NCI-H2029 (cell line): ENCODE results near the gene STXBP2.

Experiments
- DNase-seq: peaks from one replicate; lab custom pipeline; 2025; lab: John Stamatoyannopoulos, UW

Gene STXBP2

GRCh38 chr19:7650148-7650547 is 13.2 kb downstream of the STXBP2 start:
- DNase-seq = no peak

GRCh38 chr19:7652061-7652641 is 15.2 kb downstream of the STXBP2 start:
- peak; percentile 92 for DNase-seq

- DNase-seq = no peak
Measured at GRCh38 chr19:7654401-7654800, 17.5 kb downstream of the STXBP2 start.

- DNase-seq = no peak
Measured at GRCh38 chr19:7655581-7655980, 18.7 kb downstream of the STXBP2 start.

GRCh38 chr19:7657131-7657751 is 20.3 kb downstream of the STXBP2 start:
- no peak for DNase-seq

- DNase-seq = no peak
Measured at GRCh38 chr19:7658219-7658686, 21.3 kb downstream of the STXBP2 start.

GRCh38 chr19:7661744-7662538 is 25.0 kb downstream of the STXBP2 start:
- DNase-seq = no peak

GRCh38 chr19:7662657-7663056 is 25.7 kb downstream of the STXBP2 start:
- DNase-seq = no peak

- DNase-seq = no peak
Measured at GRCh38 chr19:7663706-7664105, 26.8 kb downstream of the STXBP2 start.

GRCh38 chr19:7665076-7665475 is 28.2 kb downstream of the STXBP2 start:
- DNase-seq = no peak

- DNase-seq = no peak
Measured at GRCh38 chr19:7668842-7669241, 31.9 kb downstream of the STXBP2 start, which contains the start of gene RETN. Gene RETN (plus strand): TSS chr19:7669049. CDS start chr19:7669327, 278 bp downstream.

GRCh38 chr19:7669641-7670040 is 32.7 kb downstream of the STXBP2 start:
- DNase-seq = no peak

GRCh38 chr19:7670150-7670783 is 33.4 kb downstream of the STXBP2 start:
- no peak for DNase-seq

- no peak for DNase-seq
Measured at GRCh38 chr19:7670790-7671189, 33.9 kb downstream of the STXBP2 start.

GRCh38 chr19:7672522-7672921 is 35.6 kb downstream of the STXBP2 start:
- DNase-seq = no peak

GRCh38 chr19:7674010-7675005 is 37.4 kb downstream of the STXBP2 start:
- DNase-seq = no peak

- DNase-seq = no peak
Measured at GRCh38 chr19:7676376-7676775, 39.5 kb downstream of the STXBP2 start.

- no peak for DNase-seq
Measured at GRCh38 chr19:7676854-7677253, 39.9 kb downstream of the STXBP2 start, which contains the start of gene MCEMP1. Gene MCEMP1 (plus strand): TSS chr19:7677090. CDS start chr19:7677121, 31 bp downstream.

- no peak for DNase-seq
Measured at GRCh38 chr19:7677669-7678311, 40.9 kb downstream of the STXBP2 start.

GRCh38 chr19:7678971-7679751 is 42.3 kb downstream of the STXBP2 start:
- DNase-seq = no peak
